ENCODE measurements around the gene ADAMTSL1. TPM values are rescaled to one million over a fixed set of nuclear protein-coding genes. Genes with fewer than 3 reads are reported as not detected.

The ADAMTSL1 gene
- total RNA-seq, 2 donors from 2014 or later: 1.5 TPM; not detected in 1

GRCh38 chr9:18516965-18517364 lies 43.0 kb downstream of the ADAMTSL1 start:
- no peaks in the 10 kb centered on the region for H3K27me3 Mint-ChIP-seq (ENCODE audit: insufficient read depth)
- TF ChIP-seq CTCF (conservative IDR thresholded peaks at IDR 0.05): no peak
- no peak overlapping the region for H3K27ac Mint-ChIP-seq
- H3K4me3 ChIP-seq (ENCODE audit: low read length): no peak overlapping the region
- H3K27me3 ChIP-seq (ENCODE audit: control insufficient read depth, insufficient read depth, low read length, poor library complexity, severe bottlenecking): no peaks in the 10 kb centered on the region
- H3K36me3 Mint-ChIP-seq (ENCODE audit: low read depth): no peaks in the 10 kb centered on the region
- H3K36me3 ChIP-seq (ENCODE audit: control insufficient read depth, insufficient read depth, low read length): no peaks in the 10 kb centered on the region
- no peaks in the 10 kb centered on the region for H3K4me1 ChIP-seq (ENCODE audit: control insufficient read depth, insufficient read depth, low read length)
- WGBS, 2 experiments (ENCODE audit: insufficient coverage in 1 of 2, insufficient read length in 1 of 2): 100% methylated on average over 1 of the region's 2 CpGs; no CpG with 5 or more reads in 1 of the 2 experiments
- H3K9me3 Mint-ChIP-seq: no peaks in the 10 kb centered on the region
- H3K4me1 Mint-ChIP-seq: no peaks in the 10 kb centered on the region
- H3K27ac ChIP-seq (ENCODE audit: low read depth, low read length): no peak overlapping the region
- H3K9me3 ChIP-seq (ENCODE audit: control insufficient read depth, low read length): no peaks in the 10 kb centered on the region
- H3K9ac ChIP-seq (ENCODE audit: extremely low read depth, low read length, poor library complexity, severe bottlenecking): no peak overlapping the region
- DNase-seq: no peak
- H3K4me3 Mint-ChIP-seq: no peak overlapping the region

DNA sequence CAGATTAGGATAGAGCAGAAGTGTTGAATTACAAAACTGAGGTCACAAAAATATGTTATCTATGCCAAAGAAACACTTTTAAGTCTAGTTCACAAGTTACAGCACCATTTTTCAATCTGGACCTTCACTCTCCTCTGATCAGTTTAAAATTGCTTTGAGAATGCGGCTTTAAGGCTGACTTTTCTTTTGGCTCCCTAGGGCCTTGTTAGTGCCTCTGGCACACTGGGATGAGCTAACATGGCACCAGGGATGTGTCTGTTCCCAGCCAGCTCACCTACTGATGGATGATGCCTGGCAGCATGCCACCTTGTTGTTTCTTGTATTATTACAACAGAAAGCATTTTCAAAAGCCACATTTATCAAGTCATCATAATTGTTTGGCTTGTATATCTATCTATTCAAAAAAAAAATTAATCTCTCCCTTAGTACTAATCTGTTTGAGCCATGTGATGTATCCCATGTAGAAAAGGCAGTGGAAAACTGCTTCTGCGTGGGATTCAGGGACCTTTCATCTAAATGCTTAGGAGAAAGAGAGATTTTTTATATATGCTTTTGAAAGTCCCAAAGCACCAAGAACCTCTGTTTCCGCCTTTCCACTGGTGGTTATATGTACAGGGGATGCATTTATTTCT lies 46.6 kb downstream of the ADAMTSL1 start:
- no peak for TF ChIP-seq CTCF (conservative IDR thresholded peaks at IDR 0.05)
- H3K4me3 ChIP-seq (ENCODE audit: low read length): no peak overlapping the region
- no peaks in the 10 kb centered on the region for H3K27me3 ChIP-seq (ENCODE audit: control insufficient read depth, insufficient read depth, low read length, poor library complexity, severe bottlenecking)
- H3K9ac ChIP-seq (ENCODE audit: extremely low read depth, low read length, poor library complexity, severe bottlenecking): no peak overlapping the region
- no peak overlapping the region for H3K27ac Mint-ChIP-seq
- no peaks in the 10 kb centered on the region for H3K36me3 Mint-ChIP-seq (ENCODE audit: low read depth)
- no peaks in the 10 kb centered on the region for H3K4me1 ChIP-seq (ENCODE audit: control insufficient read depth, insufficient read depth, low read length)
- no peak overlapping the region for H3K27ac ChIP-seq (ENCODE audit: low read depth, low read length)
- no peak for DNase-seq
- WGBS, 2 experiments (ENCODE audit: insufficient coverage in 1 of 2, insufficient read length in 1 of 2): 90 to 100% methylated on average over 1 to 3 of the region's 3 CpGs
- H3K9me3 ChIP-seq (ENCODE audit: control insufficient read depth, low read length): no peaks in the 10 kb centered on the region
- H3K4me1 Mint-ChIP-seq: no peaks in the 10 kb centered on the region
- H3K4me3 Mint-ChIP-seq: no peak overlapping the region
- peaks cover 7% of the 10 kb centered on the region for H3K27me3 Mint-ChIP-seq (ENCODE audit: insufficient read depth)
- no peaks in the 10 kb centered on the region for H3K36me3 ChIP-seq (ENCODE audit: control insufficient read depth, insufficient read depth, low read length)
- H3K9me3 Mint-ChIP-seq: no peaks in the 10 kb centered on the region

DNA sequence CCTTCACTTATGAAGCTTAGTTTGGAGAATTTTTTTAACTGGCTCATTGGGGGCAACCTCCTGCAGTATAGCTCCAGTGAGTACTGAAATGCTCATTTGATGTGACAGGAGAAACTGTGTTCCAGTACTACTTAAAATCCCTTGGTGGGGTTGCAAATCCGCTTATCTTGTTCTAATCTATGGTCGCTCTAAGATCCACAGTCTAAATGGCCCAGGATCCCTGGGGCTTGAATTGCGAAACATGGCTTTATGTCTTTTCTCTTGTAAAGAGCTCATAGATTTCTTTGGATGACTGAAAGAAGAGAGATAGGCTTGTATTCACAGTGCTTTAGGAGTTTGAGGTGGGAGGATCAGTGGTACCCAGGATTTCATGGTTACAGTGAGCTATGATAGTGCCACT lies 52.7 kb downstream of the ADAMTSL1 start:
- TF ChIP-seq CTCF (conservative IDR thresholded peaks at IDR 0.05): no peak
- 78 to 100% methylated on average over 1 to 3 of the region's 3 CpGs for WGBS, 2 experiments (ENCODE audit: insufficient coverage in 1 of 2, insufficient read length in 1 of 2)
- H3K4me1 ChIP-seq (ENCODE audit: control insufficient read depth, insufficient read depth, low read length): no peaks in the 10 kb centered on the region
- DNase-seq: no peak
- H3K27ac Mint-ChIP-seq: no peak overlapping the region
- no peak overlapping the region for H3K4me3 Mint-ChIP-seq
- no peaks in the 10 kb centered on the region for H3K9me3 ChIP-seq (ENCODE audit: control insufficient read depth, low read length)
- no peak overlapping the region for H3K4me3 ChIP-seq (ENCODE audit: low read length)
- no peaks in the 10 kb centered on the region for H3K9me3 Mint-ChIP-seq
- no peak overlapping the region for H3K27ac ChIP-seq (ENCODE audit: low read depth, low read length)
- H3K27me3 Mint-ChIP-seq (ENCODE audit: insufficient read depth): peaks cover 13% of the 10 kb centered on the region
- no peak overlapping the region for H3K9ac ChIP-seq (ENCODE audit: extremely low read depth, low read length, poor library complexity, severe bottlenecking)
- H3K4me1 Mint-ChIP-seq: peaks cover 13% of the 10 kb centered on the region
- H3K27me3 ChIP-seq (ENCODE audit: control insufficient read depth, insufficient read depth, low read length, poor library complexity, severe bottlenecking): no peaks in the 10 kb centered on the region
- H3K36me3 ChIP-seq (ENCODE audit: control insufficient read depth, insufficient read depth, low read length): no peaks in the 10 kb centered on the region
- no peaks in the 10 kb centered on the region for H3K36me3 Mint-ChIP-seq (ENCODE audit: low read depth)

All from endodermal cell (in vitro differentiated cells).